DND-41 (cell line): Measurements from ENCODE around the gene USP1.

Experiments
- ATAC-seq: fragments of 200-7000 bp; cut with Tn5 transposase; 3 replicates; pipeline ENCODE4 v1.9.1; 2021; ENCODE audit warnings: low read depth; ENCODE audit not compliant: insufficient read depth
- DNase-seq: peaks from one replicate; pipeline ENCODE4 v3.0.0-alpha.2; 2020
- H2AFZ ChIP-seq: 2 replicates; pipeline ENCODE4 v1.6.0; 2012; ENCODE audit warnings: low read depth, low read length
- H3K27ac ChIP-seq: 2 replicates; pipeline ENCODE4 v1.5.1; 2012; ENCODE audit warnings: low read length, inconsistent platforms
- H3K27me3 ChIP-seq: fragments of 200-600 bp; sonication (generic); 2 replicates; pipeline ENCODE4 v1.6.0; 2012; ENCODE audit warnings: low read length, mild to moderate bottlenecking, inconsistent platforms; ENCODE audit not compliant: insufficient read depth, poor library complexity
- H3K36me3 ChIP-seq: 2 replicates; pipeline ENCODE4 v1.5.1; 2012; ENCODE audit warnings: low read length, inconsistent platforms; ENCODE audit not compliant: insufficient read depth
- H3K4me1 ChIP-seq: 2 replicates; pipeline ENCODE4 v1.5.1; 2012; ENCODE audit warnings: mild to moderate bottlenecking, low read length; ENCODE audit not compliant: insufficient read depth
- H3K4me2 ChIP-seq: 2 replicates; pipeline ENCODE4 v1.6.0; 2012; ENCODE audit warnings: mild to moderate bottlenecking, moderate library complexity, low read length, inconsistent platforms; ENCODE audit not compliant: insufficient read depth
- H3K4me3 ChIP-seq, 2 experiments: fragments of 200-600 bp in 1 of 2; shearing (Covaris generic) in 1 of 2; 2 replicates each; pipeline ENCODE4 v1.5.1; 2012 to 2016; ENCODE audit warnings: inconsistent platforms in 2 of 2, low read length in 2 of 2, mild to moderate bottlenecking in 2 of 2, low read depth in 1 of 2, moderate library complexity in 1 of 2
- H3K79me2 ChIP-seq: 2 replicates; pipeline ENCODE4 v1.6.0; 2012; ENCODE audit warnings: low read length, inconsistent platforms; ENCODE audit not compliant: insufficient read depth
- H3K9ac ChIP-seq: 2 replicates; pipeline ENCODE4 v1.6.0; 2012; ENCODE audit warnings: low read depth, mild to moderate bottlenecking, inconsistent platforms, low read length, moderate library complexity
- H3K9me3 ChIP-seq: 2 replicates; pipeline ENCODE4 v1.5.1; 2012; ENCODE audit warnings: low read length, moderate library complexity, mild to moderate bottlenecking, inconsistent platforms; ENCODE audit not compliant: insufficient read depth, severe bottlenecking
- H4K20me1 ChIP-seq: 2 replicates; pipeline ENCODE4 v1.6.0; 2012; ENCODE audit warnings: low read length; ENCODE audit not compliant: insufficient read depth
- CTCF ChIP-seq: IDR thresholded peaks from 2 replicates; pipeline ENCODE4 v1.5.1; 2012; ENCODE audit warnings: borderline replicate concordance, low read length, moderate library complexity, mild to moderate bottlenecking; ENCODE audit not compliant: poor library complexity, severe bottlenecking; ENCODE audit errors: extremely low read depth
- EZH2 ChIP-seq: IDR thresholded peaks from 3 replicates; pipeline ENCODE4 v1.6.1; 2012; ENCODE audit warnings: borderline replicate concordance, low read depth, mild to moderate bottlenecking, moderate library complexity, low read length, inconsistent platforms; ENCODE audit not compliant: severe bottlenecking

Gene USP1

DNA sequence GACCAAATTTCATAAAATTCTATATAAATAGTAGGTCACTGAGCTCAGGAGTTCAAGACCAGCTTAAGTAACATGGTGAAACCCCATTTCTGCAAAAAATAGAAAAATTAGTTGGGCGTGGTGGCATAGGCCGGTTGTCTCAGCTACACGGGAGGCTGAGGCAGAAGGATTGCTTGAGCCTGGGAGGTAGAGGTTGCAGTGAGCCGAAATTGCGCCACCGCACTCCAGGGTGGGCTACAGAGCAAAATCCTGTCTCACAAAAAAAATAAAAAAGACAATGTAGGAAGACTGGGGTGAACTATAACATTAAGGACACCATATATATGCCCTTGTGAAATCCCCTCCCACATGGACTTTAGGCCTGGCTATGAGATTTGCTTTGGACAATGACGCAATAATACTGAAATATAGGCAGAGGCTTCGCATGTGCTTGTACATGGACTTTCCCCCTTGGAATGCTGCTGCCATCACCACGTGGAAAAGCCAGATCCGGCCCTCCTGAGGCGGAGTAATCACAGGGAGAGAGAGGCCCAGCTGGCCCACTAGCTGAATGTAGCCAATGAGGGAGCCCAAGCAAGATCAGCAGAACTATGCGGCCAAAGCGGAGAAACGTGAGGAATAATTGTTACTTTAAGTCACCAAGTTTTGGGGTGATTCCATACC is 13.1 kb upstream of the USP1 start:
- no peak overlapping the region for H3K4me2 ChIP-seq
- H3K4me3 ChIP-seq = no peak overlapping the region
- no peak overlapping the region for H2AFZ ChIP-seq
- H3K27ac ChIP-seq = no peak overlapping the region
- no peak for ATAC-seq
- DNase-seq = no peak
- H3K9ac ChIP-seq = no peak overlapping the region
- TF ChIP-seq EZH2 = no peak
- TF ChIP-seq CTCF = no peak
- H4K20me1 ChIP-seq = no peaks in the 10 kb centered on the region
- no peaks in the 10 kb centered on the region for H3K27me3 ChIP-seq
- no peaks in the 10 kb centered on the region for H3K36me3 ChIP-seq
- H3K9me3 ChIP-seq = no peaks in the 10 kb centered on the region
- H3K4me1 ChIP-seq = no peaks in the 10 kb centered on the region
- no peaks in the 10 kb centered on the region for H3K79me2 ChIP-seq

GRCh38 chr1:62424411-62424810 is 12.4 kb upstream of the USP1 start:
- TF ChIP-seq CTCF (no peak), EZH2 (no peak)
- Histone ChIP-seq H2AFZ (no peak overlapping the region), H3K4me3 (no peak overlapping the region), H3K4me1 (no peaks in the 10 kb centered on the region), H3K4me2 (no peak overlapping the region), H3K36me3 (no peaks in the 10 kb centered on the region), H3K9ac (no peak overlapping the region), H3K27me3 (no peaks in the 10 kb centered on the region), H4K20me1 (no peaks in the 10 kb centered on the region), H3K9me3 (no peaks in the 10 kb centered on the region), H3K27ac (no peak overlapping the region), H3K79me2 (no peaks in the 10 kb centered on the region)
- ATAC-seq (no peak), DNase-seq (no peak)

- no peak for TF ChIP-seq CTCF
- Histone ChIP-seq H3K4me2 (no peak overlapping the region), H3K79me2 (no peaks in the 10 kb centered on the region), H2AFZ (no peak overlapping the region), H3K9ac (no peak overlapping the region), H4K20me1 (no peaks in the 10 kb centered on the region), H3K36me3 (no peaks in the 10 kb centered on the region), H3K27ac (no peak overlapping the region), H3K9me3 (no peaks in the 10 kb centered on the region), H3K4me3 (no peak overlapping the region), H3K4me1 (no peaks in the 10 kb centered on the region), H3K27me3 (no peaks in the 10 kb centered on the region)
- ATAC-seq (no peak), DNase-seq (no peak)
These were observed 11.8 kb upstream of the USP1 start for GRCh38 chr1:62425041-62425440.

GRCh38 chr1:62426237-62426636 is 10.6 kb upstream of the USP1 start:
- no peak overlapping the region for H3K9ac ChIP-seq
- H2AFZ ChIP-seq = no peak overlapping the region; the same call in 1 of the 2 replicates
- no peak for ATAC-seq
- no peaks in the 10 kb centered on the region for H3K4me1 ChIP-seq
- no peak overlapping the region for H3K27ac ChIP-seq
- DNase-seq = no peak
- no peaks in the 10 kb centered on the region for H3K36me3 ChIP-seq
- no peaks in the 10 kb centered on the region for H4K20me1 ChIP-seq
- no peaks in the 10 kb centered on the region for H3K27me3 ChIP-seq
- H3K9me3 ChIP-seq = no peaks in the 10 kb centered on the region
- H3K79me2 ChIP-seq = no peaks in the 10 kb centered on the region
- TF ChIP-seq EZH2 = no peak
- no peak for TF ChIP-seq CTCF
- H3K4me3 ChIP-seq = no peak overlapping the region
- H3K4me2 ChIP-seq = no peak overlapping the region
